ENCODE data around the gene GOLPH3. TPM values are rescaled to one million over a fixed set of nuclear protein-coding genes. Genes with fewer than 3 reads are reported as not detected.

GOLPH3 gene
- total RNA-seq, 1 donor from 2014 or later = 48.3 TPM

Other genes starting within 250 kb of the GOLPH3 start
- 16.9 TPM for gene MTMR12, start 138.6 kb upstream of the GOLPH3 start, total RNA-seq

All from esophagus mucosa (tissue), 1 donor.